HG03439 (cell line): Measurements from ENCODE around the gene MSN.
"Not testable (repeated sequence)": the region's sequence is repeated elsewhere in the genome, so short reads cannot be mapped to it uniquely, and the experiment has no call there.

ENCODE experiments used
- ATAC-seq: cut with Tn5 transposase; IDR thresholded peaks from one replicate; pipeline ENCODE4 v1.9.1; 2021; ENCODE audit warnings: mild to moderate bottlenecking, moderate library complexity; ENCODE audit not compliant: unreplicated experiment

Gene MSN

GRCh38 chrX:65712005-65712806, 44.8 kb downstream of the MSN start:
- ATAC-seq, result no peak

GRCh38 chrX:65718538-65718937, 51.1 kb downstream of the MSN start:
- no peak for ATAC-seq

DNA sequence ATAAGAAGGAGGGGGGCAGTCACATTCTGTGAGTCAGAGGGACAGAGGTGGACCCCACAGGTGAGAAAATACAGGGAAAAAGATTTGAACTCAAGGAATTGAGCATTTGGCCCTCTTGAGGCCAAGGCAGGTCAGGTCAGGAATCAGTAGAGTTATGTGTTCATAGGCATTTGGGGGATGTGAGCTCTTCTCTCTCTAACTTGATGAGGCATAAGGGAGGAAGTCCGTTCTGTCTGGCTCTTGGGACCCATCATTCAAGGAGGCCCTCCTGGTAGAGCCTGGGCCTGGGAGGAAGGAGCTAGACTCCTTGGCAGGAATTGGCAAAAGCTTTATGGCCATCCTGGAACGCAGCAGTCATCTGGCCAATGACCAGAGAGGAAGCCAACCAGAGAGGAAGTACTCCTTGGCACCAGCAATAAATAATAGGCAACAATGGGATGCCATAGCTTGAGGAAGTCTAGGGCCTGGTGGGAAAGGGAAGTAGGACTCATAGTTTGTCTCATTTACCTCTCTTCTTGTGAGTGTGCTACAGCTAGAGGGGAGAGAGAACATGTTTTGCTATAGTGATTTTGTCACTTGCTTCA, 53.0 kb downstream of the MSN start:
- ATAC-seq, result no peak

GRCh38 chrX:65723706-65724105, 56.3 kb downstream of the MSN start:
- peak; percentile 51 for ATAC-seq

GRCh38 chrX:65726715-65727114, 59.3 kb downstream of the MSN start:
- ATAC-seq, result no peak

DNA sequence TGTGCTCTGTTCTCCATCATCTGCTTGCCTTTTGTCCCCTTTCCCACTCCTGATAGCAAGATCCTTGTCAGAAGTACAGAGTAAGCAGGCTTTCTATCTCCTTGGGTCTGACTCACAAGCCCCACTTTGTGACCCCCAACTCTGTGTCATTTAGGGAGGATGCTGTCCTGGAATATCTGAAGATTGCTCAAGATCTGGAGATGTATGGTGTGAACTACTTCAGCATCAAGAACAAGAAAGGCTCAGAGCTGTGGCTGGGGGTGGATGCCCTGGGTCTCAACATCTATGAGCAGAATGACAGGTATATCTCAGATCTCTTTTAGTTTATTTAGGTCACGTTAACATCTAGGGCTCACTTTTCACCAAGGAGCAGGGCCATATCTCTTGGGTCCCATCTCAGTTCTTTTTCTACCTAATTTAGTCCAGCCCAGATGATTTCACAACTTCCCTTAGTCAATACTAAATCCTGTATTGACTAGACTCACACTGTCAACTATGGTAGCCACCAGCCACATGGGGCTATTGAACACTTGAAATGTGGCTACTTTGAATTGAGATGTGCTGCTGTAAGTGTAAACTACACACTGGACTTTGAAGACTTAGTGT, 64.3 kb downstream of the MSN start:
- no peak for ATAC-seq

GRCh38 chrX:65740909-65741308, 73.5 kb downstream of the MSN start:
- ATAC-seq, result no peak

DNA sequence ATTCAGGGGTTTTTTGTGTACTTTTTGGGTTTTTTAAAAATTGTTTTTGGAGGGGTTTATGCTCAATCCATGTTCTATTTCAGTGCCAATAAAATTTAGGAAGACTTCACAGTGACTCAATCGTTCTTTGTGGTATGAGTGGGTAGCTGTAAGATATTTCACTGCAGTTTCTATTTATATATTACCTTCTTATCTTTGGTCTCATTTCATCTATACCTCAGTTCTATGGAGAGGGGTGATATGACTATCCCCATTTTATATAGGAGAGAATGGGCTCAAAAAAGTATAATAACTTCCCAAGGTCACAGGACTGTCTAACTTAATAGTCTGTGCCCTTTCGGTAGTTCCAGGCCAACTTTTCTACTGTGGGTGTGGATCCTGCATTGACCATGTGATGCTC, 74.4 kb downstream of the MSN start:
- ATAC-seq, result no peak

DNA sequence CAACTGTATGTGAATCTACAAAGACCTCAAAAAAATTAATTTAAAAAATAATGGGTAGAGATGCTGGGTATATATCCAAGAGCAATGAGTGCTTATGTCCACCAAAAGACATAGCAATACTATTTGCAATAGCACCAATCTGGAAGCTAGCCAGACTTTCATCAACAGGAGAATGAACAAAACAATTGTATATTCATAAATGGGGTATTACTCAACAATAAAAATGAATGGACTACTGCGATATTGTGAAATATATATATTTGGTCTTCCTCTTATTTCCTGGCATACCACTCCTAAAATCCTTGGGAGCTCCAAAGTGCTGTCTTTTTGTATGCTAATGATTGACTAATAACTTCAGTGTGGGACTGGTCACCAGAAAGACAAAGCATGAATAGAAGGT, 77.5 kb downstream of the MSN start:
- no peak for ATAC-seq

- ATAC-seq, result no peak
Observed at GRCh38 chrX:65745427-65745826, 78.0 kb downstream of the MSN start.

DNA sequence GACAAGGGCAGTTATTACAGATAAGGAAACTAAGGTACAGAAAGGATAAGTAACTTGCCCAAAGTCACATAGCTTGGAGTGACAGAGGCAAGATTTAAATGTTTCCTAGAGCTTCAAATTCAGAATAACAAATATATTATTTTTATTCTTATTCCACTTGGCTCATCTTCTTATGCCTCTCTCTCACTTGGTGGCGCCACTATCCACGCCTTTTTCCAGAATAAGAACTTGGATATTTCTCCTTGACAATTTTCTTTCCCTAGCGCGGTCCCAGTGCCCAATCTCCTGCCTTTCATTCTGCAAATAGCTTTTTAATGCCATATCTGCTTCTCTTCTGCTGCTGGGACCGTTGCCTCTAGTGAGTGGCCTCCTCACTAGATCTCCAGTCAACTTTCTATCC, 78.5 kb downstream of the MSN start:
- ATAC-seq, result no peak

- no peak for ATAC-seq
Observed at GRCh38 chrX:65750674-65751469, 83.4 kb downstream of the MSN start.

- ATAC-seq, result no peak
Observed at GRCh38 chrX:65751519-65751918, 84.1 kb downstream of the MSN start.

GRCh38 chrX:65752294-65752693, 84.8 kb downstream of the MSN start:
- ATAC-seq, result no peak

DNA sequence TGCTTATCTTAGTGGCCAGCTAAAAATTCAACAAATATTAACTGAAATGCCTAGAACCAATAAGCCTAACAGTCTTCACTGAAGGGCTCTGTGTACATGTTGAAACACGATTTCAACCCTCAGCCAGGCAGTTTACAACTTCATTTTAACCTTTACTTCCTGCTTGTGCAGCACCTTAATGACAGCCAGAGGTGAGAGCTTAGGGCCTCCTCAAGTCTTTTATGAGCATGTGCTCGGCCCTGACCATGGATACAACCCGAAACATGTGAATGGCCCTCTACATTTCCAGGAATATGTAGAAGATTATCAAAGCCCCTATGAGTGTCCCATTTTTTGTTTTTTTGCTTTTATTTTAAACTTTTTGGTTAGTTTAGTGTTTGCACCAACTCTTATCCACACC, 88.3 kb downstream of the MSN start:
- no peak for ATAC-seq

DNA sequence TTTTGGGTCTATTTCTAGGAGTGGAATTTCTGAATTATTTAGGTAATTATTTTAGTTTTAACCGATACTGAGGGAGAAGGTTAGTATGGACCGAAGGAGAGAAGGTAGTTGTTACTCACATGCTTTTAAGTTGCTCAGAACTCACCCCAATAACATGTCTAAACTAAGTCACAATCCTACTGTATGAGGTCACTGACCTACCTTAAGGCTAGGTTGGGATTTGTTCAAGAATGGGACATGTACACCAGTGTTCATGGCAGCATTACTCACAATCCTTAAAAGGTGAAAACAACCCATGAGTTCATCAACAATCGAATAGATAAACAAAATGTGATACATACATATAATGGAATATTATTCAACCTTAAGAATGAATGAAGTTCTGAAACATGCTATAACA, 90.5 kb downstream of the MSN start:
- ATAC-seq, result no peak

GRCh38 chrX:65758505-65758904, 91.1 kb downstream of the MSN start:
- no peak for ATAC-seq

GRCh38 chrX:65759525-65759924, 92.1 kb downstream of the MSN start:
- not testable (repeated sequence) for ATAC-seq

DNA sequence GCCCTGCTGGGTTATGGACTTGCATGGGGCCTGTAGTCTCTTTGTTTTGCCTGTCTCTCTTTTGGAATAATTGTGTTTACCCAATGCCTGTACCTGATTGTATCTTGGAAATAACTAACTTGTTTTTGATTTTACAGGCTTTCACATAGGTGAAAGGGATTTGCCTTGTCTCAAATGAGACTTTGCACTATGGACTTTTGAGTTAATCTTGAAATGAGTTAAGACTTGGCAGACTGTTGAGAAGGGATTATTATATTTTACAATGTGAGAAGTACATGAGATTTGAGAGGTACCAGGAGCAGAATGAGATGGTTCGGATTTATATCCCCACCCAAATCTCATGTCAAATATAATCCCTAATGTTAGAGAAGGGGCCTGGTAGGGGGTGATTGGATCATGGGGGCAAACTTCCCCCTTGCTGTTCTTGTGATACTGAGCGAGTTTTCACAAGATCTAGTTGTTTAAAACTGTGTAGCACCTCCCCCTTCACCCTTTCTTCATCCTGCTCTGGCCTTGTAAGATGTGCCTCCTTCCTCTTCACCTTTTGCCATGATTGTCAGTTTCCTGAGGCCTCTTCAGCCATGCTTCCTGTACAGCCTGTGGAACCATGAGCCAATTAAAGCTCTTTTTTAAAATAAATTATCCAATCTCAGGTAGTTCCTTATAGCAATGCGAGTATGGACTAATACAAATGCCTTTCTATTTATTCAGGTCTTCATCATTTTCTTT, 102.3 kb downstream of the MSN start:
- ATAC-seq, result no peak

- ATAC-seq, result no peak
Observed at GRCh38 chrX:65772842-65773241, 105.4 kb downstream of the MSN start.

DNA sequence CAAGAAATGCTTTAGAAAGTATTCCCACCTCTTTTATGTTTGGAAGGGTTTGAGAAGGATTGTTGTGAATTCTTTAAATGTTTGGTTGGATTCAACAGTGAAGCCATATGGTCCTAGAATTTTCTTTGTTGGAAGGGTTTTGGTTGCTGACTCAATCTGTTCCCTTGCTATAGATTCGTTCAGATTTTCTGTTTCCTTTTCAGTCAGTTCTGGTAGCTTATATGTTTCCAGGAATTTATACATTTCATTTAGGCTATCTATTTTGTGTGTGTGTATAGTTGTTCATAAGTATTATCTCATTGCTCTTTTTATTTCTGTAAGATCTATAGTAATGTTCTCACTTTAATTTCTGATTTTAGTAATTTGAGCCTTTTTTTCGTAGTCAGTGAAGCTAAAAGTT, 114.4 kb downstream of the MSN start:
- ATAC-seq, result no peak
